GM21737 (cell line): Measurements from ENCODE around the gene ACAD9.
"Not testable (repeated sequence)": the region's sequence is repeated elsewhere in the genome, so short reads cannot be mapped to it uniquely, and the experiment has no call there.

Experiments
- ATAC-seq: cut with Tn5 transposase; IDR thresholded peaks from one replicate; pipeline ENCODE4 v1.9.1; 2021; ENCODE audit warnings: mild to moderate bottlenecking, moderate library complexity; ENCODE audit not compliant: unreplicated experiment

Gene ACAD9

GRCh38 chr3:128859630-128860029 lies 19.8 kb upstream of the ACAD9 start:
- ATAC-seq, result no peak

- no peak for ATAC-seq
These were observed 17.9 kb upstream of the ACAD9 start for GRCh38 chr3:128861491-128861890.

DNA sequence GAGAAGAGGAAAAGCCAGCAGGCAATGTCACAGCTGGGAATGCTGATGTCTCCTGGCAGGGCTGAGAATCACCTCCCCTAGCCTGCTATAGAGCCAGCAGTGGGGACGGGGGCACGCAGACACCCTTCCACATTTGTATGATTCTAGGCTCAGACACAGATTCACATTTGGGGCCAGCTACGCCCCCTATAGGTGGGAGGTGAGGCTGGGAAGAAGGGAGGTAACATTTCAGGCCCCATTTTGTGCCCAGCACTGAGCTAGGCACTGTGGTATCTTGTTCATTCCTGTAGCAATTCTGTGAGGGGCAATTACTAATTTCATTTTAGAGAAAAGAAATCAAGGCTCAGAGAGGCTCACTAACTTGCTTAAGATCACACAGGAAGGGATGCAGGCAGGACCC lies 15.9 kb upstream of the ACAD9 start:
- ATAC-seq, result no peak

DNA sequence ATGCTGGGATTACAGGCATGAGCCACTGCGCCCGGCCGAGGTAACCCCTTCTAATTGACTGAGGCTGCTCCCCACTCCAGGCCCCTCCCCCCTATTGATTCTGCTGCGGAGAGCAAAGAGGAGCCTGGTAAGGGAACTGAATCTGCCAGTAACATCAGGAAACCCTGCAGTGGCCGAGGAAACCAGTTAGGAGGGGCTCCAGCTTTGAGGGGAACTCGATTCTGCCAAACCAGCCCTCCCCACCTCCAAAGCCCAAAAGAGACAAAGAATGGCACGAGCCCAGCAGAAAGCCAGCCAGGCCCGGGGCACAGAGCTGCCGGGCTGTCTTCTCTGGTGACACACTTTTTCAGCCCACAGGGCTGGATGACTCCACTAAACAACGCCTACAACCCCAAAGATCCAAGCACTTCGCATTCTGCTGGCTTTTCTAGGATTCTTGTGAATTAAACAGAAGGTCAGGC lies 15.0 kb upstream of the ACAD9 start:
- no peak for ATAC-seq

DNA sequence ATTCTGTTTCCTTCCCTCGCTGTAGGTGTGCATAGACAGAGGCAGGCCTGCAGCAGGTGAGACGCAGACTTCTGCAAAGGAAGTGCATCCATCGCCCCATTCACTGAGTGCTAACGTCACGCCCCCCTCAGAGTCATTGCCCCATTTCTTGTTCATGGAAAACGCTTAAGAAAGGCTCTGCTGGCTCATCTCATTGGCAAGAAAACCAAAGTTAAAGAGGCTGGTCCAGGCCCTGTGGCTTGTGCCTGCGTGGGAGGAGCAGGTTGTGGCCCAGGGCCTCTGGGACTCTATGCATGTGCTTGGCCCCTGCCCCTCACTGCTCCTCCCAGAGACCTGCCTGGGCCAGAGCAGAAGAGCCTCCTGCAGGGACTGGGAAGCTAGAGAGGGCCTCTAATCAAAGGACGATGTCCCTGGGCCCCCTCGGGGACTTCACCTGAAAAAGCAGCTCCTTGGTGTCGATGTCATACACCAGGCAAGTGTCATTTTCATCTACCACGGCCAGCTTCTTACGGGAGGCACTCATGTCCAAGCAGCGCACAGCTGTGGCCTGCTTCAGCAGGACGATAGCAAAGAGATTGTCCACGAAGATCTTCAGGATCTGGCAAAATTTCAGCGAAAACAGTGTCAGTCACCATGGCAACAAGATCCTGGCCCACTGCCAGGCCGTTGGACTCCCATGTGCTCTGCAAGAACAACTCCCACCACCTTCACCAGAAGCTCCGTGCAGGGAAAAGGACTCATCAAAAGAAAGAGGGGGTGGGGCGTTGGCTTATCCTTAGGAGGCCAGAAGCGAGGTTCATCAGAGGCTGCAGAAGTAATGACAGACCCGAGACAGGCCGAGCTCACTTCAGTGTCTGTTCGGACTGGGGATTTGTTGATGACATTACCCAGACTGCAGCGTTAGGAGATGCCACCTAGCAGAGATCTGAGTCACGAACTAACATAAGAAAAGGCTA lies 14.3 kb upstream of the ACAD9 start:
- ATAC-seq, result not testable (repeated sequence)

DNA sequence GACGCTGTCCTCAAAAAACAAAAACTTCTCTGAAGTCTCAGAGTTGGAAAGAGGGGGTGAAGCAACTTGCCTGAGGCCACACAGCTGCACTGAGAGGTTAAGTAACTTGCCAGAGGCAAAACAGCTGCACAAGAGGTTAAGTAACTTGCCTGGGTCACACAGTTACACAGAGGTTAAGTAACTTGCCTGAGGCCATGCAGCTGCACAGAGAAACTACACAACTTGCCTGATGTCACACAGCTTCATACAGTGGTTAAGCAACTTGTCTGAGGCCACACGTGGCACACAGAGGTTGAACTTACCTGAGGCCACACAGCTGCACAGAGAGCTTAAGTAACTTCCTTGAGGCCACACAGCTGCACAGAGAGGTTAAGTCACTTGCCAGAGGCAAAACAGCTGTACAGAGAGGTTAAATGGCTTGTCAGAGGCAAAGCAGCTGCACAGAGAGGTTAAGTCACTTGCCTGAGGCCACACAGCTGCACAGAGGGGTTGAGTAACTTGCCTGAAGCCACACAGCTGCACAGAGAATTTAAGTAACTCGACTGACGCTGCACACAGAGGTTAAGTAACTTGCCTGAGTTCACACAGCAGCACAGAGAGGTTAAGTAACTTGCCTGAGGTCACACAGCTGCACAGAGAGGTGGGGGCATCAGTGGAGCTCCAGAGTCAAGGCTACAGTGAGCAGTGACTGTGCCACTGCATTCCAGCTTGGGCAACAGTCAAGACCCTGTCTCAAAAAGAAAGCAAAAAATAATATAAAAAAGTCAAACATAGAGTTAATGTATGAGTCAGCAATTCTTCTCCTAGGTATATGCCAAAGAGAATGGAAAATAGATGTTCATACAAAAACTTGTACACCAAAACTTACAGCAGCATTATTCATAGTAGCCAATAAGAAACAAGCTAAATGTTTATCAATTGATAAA lies 12.0 kb upstream of the ACAD9 start:
- ATAC-seq, result no peak

- ATAC-seq, result no peak
These were observed 9.1 kb upstream of the ACAD9 start for GRCh38 chr3:128870347-128870746.

DNA sequence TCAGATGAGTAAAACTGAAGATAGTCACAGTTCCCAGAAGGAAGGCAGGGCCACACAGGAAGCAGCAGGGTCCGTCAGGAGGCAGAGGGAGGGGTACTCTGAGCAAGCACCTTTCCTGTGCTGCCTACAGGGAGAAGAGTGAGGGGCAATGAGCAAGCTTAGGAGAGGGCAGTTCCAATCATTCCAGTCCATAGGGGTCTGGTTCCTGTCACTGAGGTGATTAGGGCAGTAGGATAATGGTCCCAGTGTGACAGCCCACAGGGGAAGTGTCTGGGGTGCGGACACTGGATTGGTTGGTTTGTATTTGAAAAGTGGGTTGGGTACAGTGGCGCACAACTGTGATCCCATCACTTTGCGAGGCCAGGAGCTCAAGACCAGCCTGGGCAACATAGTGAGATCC lies 7.1 kb upstream of the ACAD9 start:
- ATAC-seq, result no peak

GRCh38 chr3:128872744-128873143 lies 6.7 kb upstream of the ACAD9 start:
- no peak for ATAC-seq

- ATAC-seq, result no peak
These were observed 6.0 kb upstream of the ACAD9 start for GRCh38 chr3:128873244-128874022.

- no peak for ATAC-seq
These were observed 4.8 kb upstream of the ACAD9 start for GRCh38 chr3:128874481-128875180.

- ATAC-seq, result no peak
These were observed 3.8 kb upstream of the ACAD9 start for GRCh38 chr3:128875556-128876120.

DNA sequence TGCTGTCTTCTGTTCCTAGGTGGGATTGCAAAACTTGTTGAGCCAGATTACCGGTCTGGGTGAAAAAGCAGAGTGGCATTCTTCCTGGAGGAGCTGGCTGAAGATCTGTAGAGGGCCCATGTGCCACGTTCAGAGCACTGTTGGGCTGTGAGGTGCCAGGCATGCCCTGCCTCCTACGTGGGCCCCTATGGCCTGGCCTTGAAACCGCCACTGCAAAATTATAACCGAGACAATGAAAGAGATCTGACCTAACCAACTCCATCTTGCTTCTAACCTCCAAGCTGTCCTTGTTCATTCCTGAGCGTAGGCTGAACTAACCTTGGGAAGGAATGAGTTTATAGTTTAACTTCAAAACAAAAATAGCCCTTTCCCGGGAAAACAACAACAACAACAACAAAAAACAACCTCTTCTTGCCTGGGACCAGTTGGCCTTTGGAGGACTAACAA lies 1.4 kb upstream of the ACAD9 start:
- ATAC-seq, result no peak

- ATAC-seq, result peak; percentile 9
These were observed 780 bp upstream of the ACAD9 start for GRCh38 chr3:128878556-128879124.

DNA sequence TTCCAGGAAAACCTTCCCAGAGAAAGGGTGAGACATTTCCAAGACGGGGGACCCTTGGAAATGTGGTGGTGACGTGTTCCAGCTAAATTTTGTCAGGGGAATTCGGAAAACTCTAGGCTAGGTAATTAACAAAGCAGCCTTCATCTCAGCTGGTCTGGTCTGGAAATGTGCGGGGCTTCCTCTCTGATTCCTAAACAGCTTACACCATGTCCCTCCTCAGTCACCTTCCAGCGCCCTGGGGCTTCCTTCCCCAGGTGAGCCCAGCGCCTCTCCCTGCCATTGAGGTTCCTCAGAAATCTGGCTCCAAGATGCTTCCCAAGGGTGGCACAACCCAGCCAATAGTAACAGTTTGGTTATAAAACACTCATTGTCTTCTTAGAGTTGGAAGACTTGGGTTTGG lies 571 bp downstream of the ACAD9 start:
- no peak for ATAC-seq

- not testable (repeated sequence) for ATAC-seq
These were observed 1.0 kb downstream of the ACAD9 start for GRCh38 chr3:128880455-128880854.

DNA sequence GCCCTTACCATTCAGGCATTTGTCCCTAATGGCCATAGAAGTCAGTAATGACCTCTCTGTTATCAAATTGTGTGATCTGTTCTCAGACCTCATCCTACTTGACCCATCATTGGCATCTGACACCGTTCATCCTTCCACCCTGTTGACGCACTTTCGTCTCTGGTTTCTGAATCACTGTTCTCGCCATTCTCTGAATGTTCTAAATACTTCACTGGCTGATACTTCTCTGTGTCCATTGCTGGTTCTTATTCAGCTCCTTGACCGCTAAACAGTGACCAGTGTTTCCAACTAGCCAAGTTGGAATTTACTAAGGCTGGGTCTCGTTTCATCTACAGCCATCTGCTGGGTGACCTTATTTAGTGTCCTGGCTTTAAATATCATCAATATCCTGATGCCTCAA lies 2.2 kb downstream of the ACAD9 start:
- no peak for ATAC-seq

GRCh38 chr3:128882719-128883118 lies 3.3 kb downstream of the ACAD9 start:
- ATAC-seq, result no peak

- no peak for ATAC-seq
These were observed 5.6 kb downstream of the ACAD9 start for GRCh38 chr3:128884992-128885391.
